ENCODE data around the gene B4GALT5.

DNA sequence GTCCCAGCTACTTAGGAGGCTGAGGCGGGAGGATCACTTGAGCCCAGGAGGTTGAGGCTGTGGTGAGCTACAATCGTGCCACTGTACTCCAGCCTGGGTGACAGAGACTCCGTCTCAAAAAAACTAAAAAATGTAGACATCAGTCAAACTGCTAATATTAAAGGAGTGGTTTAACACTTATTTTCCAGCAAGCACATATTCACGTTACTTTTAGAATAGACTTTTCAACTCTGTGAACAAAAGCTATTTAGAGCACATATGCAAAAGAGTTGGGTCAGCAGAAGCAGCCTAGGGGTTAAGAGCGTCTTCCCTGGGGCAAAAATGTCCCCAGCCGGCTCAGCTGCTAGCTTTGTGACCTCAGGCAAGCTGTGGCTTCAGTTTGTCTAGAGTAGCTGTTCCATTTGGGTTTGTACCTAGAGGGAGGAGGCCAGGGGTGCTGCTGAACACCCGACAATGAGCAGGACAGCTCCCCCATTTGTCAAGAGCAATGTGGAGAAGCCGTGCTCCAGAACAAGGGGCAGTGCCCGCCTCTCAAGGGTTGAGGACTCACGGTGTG lies 83.2 kb downstream of the B4GALT5 start:
- no peak for TF ChIP-seq ZNF70 (CRISPR knock-in tag; IDR thresholded peaks at IDR 0.05)
- no peak for TF ChIP-seq ESRRG (CRISPR knock-in tag; IDR thresholded peaks at IDR 0.05)
- TF ChIP-seq, protein P1, sequence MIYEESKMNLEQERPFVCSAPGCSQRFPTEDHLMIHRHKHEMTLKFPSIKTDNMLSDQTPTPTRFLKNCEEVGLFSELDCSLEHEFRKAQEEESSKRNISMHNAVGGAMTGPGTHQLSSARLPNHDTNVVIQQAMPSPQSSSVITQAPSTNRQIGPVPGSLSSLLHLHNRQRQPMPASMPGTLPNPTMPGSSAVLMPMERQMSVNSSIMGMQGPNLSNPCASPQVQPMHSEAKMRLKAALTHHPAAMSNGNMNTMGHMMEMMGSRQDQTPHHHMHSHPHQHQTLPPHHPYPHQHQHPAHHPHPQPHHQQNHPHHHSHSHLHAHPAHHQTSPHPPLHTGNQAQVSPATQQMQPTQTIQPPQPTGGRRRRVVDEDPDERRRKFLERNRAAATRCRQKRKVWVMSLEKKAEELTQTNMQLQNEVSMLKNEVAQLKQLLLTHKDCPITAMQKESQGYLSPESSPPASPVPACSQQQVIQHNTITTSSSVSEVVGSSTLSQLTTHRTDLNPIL (CRISPR knock-in tag; IDR thresholded peaks at IDR 0.05; ENCODE audit: low read depth): no peak
- no peak for TF ChIP-seq ZFP3 (CRISPR knock-in tag; IDR thresholded peaks at IDR 0.05)
- no peak for TF ChIP-seq OSR1 (CRISPR knock-in tag; IDR thresholded peaks at IDR 0.05)
- TF ChIP-seq RARB (CRISPR knock-in tag; IDR thresholded peaks at IDR 0.05): no peak
- TF ChIP-seq, protein P2, sequence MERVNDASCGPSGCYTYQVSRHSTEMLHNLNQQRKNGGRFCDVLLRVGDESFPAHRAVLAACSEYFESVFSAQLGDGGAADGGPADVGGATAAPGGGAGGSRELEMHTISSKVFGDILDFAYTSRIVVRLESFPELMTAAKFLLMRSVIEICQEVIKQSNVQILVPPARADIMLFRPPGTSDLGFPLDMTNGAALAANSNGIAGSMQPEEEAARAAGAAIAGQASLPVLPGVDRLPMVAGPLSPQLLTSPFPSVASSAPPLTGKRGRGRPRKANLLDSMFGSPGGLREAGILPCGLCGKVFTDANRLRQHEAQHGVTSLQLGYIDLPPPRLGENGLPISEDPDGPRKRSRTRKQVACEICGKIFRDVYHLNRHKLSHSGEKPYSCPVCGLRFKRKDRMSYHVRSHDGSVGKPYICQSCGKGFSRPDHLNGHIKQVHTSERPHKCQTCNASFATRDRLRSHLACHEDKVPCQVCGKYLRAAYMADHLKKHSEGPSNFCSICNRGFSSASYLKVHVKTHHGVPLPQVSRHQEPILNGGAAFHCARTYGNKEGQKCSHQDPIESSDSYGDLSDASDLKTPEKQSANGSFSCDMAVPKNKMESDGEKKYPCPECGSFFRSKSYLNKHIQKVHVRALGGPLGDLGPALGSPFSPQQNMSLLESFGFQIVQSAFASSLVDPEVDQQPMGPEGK (CRISPR knock-in tag; IDR thresholded peaks at IDR 0.05; ENCODE audit: borderline replicate concordance): no peak
- no peak for TF ChIP-seq BACH2 (CRISPR knock-in tag; IDR thresholded peaks at IDR 0.05; ENCODE audit: borderline replicate concordance)
- no peak for TF ChIP-seq ARNTL (CRISPR knock-in tag; IDR thresholded peaks at IDR 0.05; ENCODE audit: borderline replicate concordance, low read depth)
- no peak for TF ChIP-seq GLIS3 (CRISPR knock-in tag; IDR thresholded peaks at IDR 0.05)
- no peak for TF ChIP-seq ZNF565 (CRISPR knock-in tag; conservative IDR thresholded peaks at IDR 0.05; ENCODE audit: low read depth)

All from SK-N-SH treated with all-trans-retinoic acid at 6 μM for 48 hours (cell line).